H1 (cell line): ENCODE data around the gene NINJ2. TPM values are rescaled to one million over a fixed set of nuclear protein-coding genes. Genes with fewer than 3 reads are reported as not detected.

Experiments
- CTCF ChIA-PET: fragments of 300-600 bp; sonication (Branson Sonifier 250); formaldehyde crosslinking; loops from one replicate; lab custom pipeline; 2021; ENCODE audit not compliant: partially characterized antibody; lab: Charles Lee
- POLR2A ChIA-PET: fragments of 300-600 bp; sonication (Branson Sonifier 250); formaldehyde crosslinking; loops from one replicate; lab custom pipeline; 2021; ENCODE audit warnings: inconsistent platforms; ENCODE audit not compliant: partially characterized antibody; lab: Charles Lee
- DNase-seq, 2 experiments: peaks; one replicate each; pipeline versions ENCODE4 v3.0.0 to v3.0.0-alpha.2; 2010 to 2022; ENCODE audit warnings: low spot score in 2 of 2, low read depth in 1 of 2, mixed read lengths in 1 of 2
- FAIRE-seq: peaks from 2 replicates; lab custom pipeline; 2011; peaks lifted over from hg19 to GRCh38; lab: Jason Lieb, UNC
- H2AFZ ChIP-seq: 2 replicates; pipeline ENCODE4 v1.8.1; 2012; ENCODE audit warnings: low read length, inconsistent platforms
- H2AK5ac ChIP-seq: 2 replicates; pipeline ENCODE4 v1.6.1; 2013; ENCODE audit warnings: low read depth, low read length
- H2BK120ac ChIP-seq: replicated peaks from 2 replicates; pipeline ENCODE3; 2013; ENCODE audit warnings: low read depth, low read length, inconsistent platforms
- H2BK12ac ChIP-seq: 2 replicates; pipeline ENCODE4 v1.6.1; 2013; ENCODE audit warnings: low read depth, low read length
- H2BK15ac ChIP-seq: 2 replicates; pipeline ENCODE4 v1.6.1; 2013; ENCODE audit warnings: low read length
- H2BK20ac ChIP-seq: 2 replicates; pipeline ENCODE4 v1.6.1; 2013; ENCODE audit warnings: low read length
- H2BK5ac ChIP-seq: 2 replicates; pipeline ENCODE4 v1.6.1; 2013; ENCODE audit warnings: low read depth, low read length
- H3K14ac ChIP-seq: 2 replicates; pipeline ENCODE4 v1.6.1; 2013; ENCODE audit warnings: inconsistent platforms; ENCODE audit not compliant: insufficient read length
- H3K18ac ChIP-seq: 2 replicates; pipeline ENCODE4 v1.6.1; 2013; ENCODE audit warnings: low read length; ENCODE audit errors: extremely low read depth
- H3K23ac ChIP-seq: 2 replicates; pipeline ENCODE4 v1.6.1; 2013; ENCODE audit warnings: inconsistent platforms; ENCODE audit not compliant: insufficient read length
- H3K23me2 ChIP-seq: 2 replicates; pipeline ENCODE4 v1.6.1; 2013; ENCODE audit warnings: low read depth, low read length
- H3K27ac ChIP-seq: 2 replicates; pipeline ENCODE4 v1.6.1; 2011; ENCODE audit warnings: low read depth, low read length, inconsistent platforms
- H3K27me3 ChIP-seq, 4 experiments: replicated peaks in 1 of 4; 1 replicate in 1 of 4; 2 replicates in 3 of 4; pipeline versions ENCODE4 v1.6.1 to v1.8.1; 2011 to 2013; ENCODE audit warnings: low read length in 3 of 4, mild to moderate bottlenecking in 3 of 4, inconsistent platforms in 2 of 4, mixed read lengths in 2 of 4, moderate library complexity in 1 of 4; ENCODE audit not compliant: control insufficient read depth in 3 of 4, insufficient read depth in 3 of 4; ENCODE audit errors: extremely low read depth in 1 of 4
- H3K36me3 ChIP-seq, 4 experiments: 2 replicates each; pipeline versions ENCODE4 v1.6.1 to v1.8.1; 2011 to 2013; ENCODE audit warnings: mild to moderate bottlenecking in 4 of 4, low read length in 3 of 4, moderate library complexity in 2 of 4, control low read depth in 1 of 4, inconsistent platforms in 1 of 4; ENCODE audit not compliant: insufficient read depth in 4 of 4, control insufficient read depth in 2 of 4
- H3K4ac ChIP-seq: replicated peaks from 2 replicates; pipeline ENCODE3; 2013; ENCODE audit warnings: low read length, low read depth, mixed read lengths, inconsistent platforms; ENCODE audit not compliant: insufficient read length
- H3K4me1 ChIP-seq, 4 experiments: replicated peaks in 1 of 4; 1 replicate in 1 of 4; 2 replicates in 3 of 4; pipeline versions ENCODE4 v1.6.1 to v1.8.1; 2011 to 2013; ENCODE audit warnings: low read length in 3 of 4, inconsistent platforms in 2 of 4, mixed read lengths in 1 of 4; ENCODE audit not compliant: insufficient read depth in 4 of 4, control insufficient read depth in 3 of 4
- H3K4me2 ChIP-seq, 2 experiments: 2 replicates each; pipeline versions ENCODE4 v1.6.1 to v1.8.1; 2011 to 2013; ENCODE audit warnings: low read depth in 2 of 2, low read length in 2 of 2, control low read depth in 1 of 2, inconsistent platforms in 1 of 2, mild to moderate bottlenecking in 1 of 2; ENCODE audit not compliant: insufficient read depth in 1 of 2
- H3K4me3 ChIP-seq, 4 experiments: fragments of 200-600, 300-600 bp in 1 of 4; sonication (generic), shearing (Covaris generic), sonication (Bioruptor Twin) in 1 of 4; 2 replicates each; pipeline versions ENCODE4 v1.5.1 to v1.8.1; 2011 to 2016; ENCODE audit warnings: low read length in 4 of 4, low read depth in 3 of 4, control low read depth in 2 of 4, inconsistent platforms in 2 of 4, mild to moderate bottlenecking in 2 of 4, mixed read lengths in 1 of 4, moderate library complexity in 1 of 4; ENCODE audit not compliant: insufficient read depth in 2 of 4; ENCODE audit errors: extremely low read depth in 1 of 4
- H3K56ac ChIP-seq: replicated peaks from 2 replicates; pipeline ENCODE3; 2013; ENCODE audit warnings: low read depth, mild to moderate bottlenecking, mixed read lengths, low read length, inconsistent platforms; ENCODE audit not compliant: insufficient read length
- H3K79me1 ChIP-seq: 2 replicates; pipeline ENCODE4 v1.6.1; 2013; ENCODE audit warnings: low read depth, low read length, control low read depth
- H3K79me2 ChIP-seq, 2 experiments: 2 replicates each; pipeline versions ENCODE4 v1.6.1 to v1.8.1; 2012 to 2013; ENCODE audit warnings: low read length in 2 of 2, mild to moderate bottlenecking in 2 of 2, inconsistent platforms in 1 of 2; ENCODE audit not compliant: insufficient read depth in 2 of 2, control insufficient read depth in 1 of 2
- H3K9ac ChIP-seq, 4 experiments: replicated peaks in 1 of 4; 1 replicate in 1 of 4; 2 replicates in 3 of 4; pipeline versions ENCODE4 v1.6.1 to v1.8.1; 2011 to 2013; ENCODE audit warnings: low read depth in 3 of 4, low read length in 3 of 4, control low read depth in 2 of 4, mild to moderate bottlenecking in 2 of 4, moderate library complexity in 2 of 4, inconsistent platforms in 1 of 4; ENCODE audit errors: extremely low read depth in 1 of 4
- H3K9me3 ChIP-seq, 2 experiments: 2 replicates each; pipeline versions ENCODE4 v1.6.1 to v1.8.1; 2012 to 2013; ENCODE audit warnings: mild to moderate bottlenecking in 2 of 2, moderate library complexity in 2 of 2, control low read depth in 1 of 2, inconsistent platforms in 1 of 2, low read depth in 1 of 2, low read length in 1 of 2, mixed read lengths in 1 of 2; ENCODE audit not compliant: insufficient read depth in 2 of 2
- H4K20me1 ChIP-seq, 2 experiments: replicated peaks in 1 of 2; 2 replicates each; pipeline versions ENCODE3 to v1.8.1; 2011 to 2013; ENCODE audit warnings: inconsistent platforms in 2 of 2, low read length in 2 of 2, mild to moderate bottlenecking in 1 of 2; ENCODE audit not compliant: insufficient read depth in 2 of 2, control insufficient read depth in 1 of 2
- H4K5ac ChIP-seq: 2 replicates; pipeline ENCODE4 v1.6.1; 2013; ENCODE audit warnings: low read length, low read depth, mixed read lengths, inconsistent platforms; ENCODE audit not compliant: insufficient read length
- H4K8ac ChIP-seq: 2 replicates; pipeline ENCODE4 v1.8.0; 2013; ENCODE audit warnings: mild to moderate bottlenecking, moderate library complexity, low read length, inconsistent platforms; ENCODE audit not compliant: insufficient read depth; ENCODE audit errors: extremely low read depth
- H4K91ac ChIP-seq: replicated peaks from 2 replicates; pipeline ENCODE3; 2013; ENCODE audit warnings: low read length, mixed read lengths, inconsistent platforms; ENCODE audit not compliant: insufficient read length
- ATF3 ChIP-seq: IDR thresholded peaks from 2 replicates; pipeline ENCODE4 v1.6.1; 2011; ENCODE audit warnings: low read depth, mild to moderate bottlenecking, low read length; ENCODE audit not compliant: insufficient read depth
- CHD1 ChIP-seq: IDR thresholded peaks from 2 replicates; pipeline ENCODE4 v1.6.1; 2012; ENCODE audit warnings: low read depth, low read length, improper control_type of control experiment
- CTBP2 ChIP-seq: IDR thresholded peaks from 2 replicates; pipeline ENCODE4 v1.7.0; 2011; ENCODE audit warnings: borderline replicate concordance, mild to moderate bottlenecking, moderate library complexity, mixed read lengths, low read length; ENCODE audit not compliant: insufficient read depth, insufficient read length
- TBP ChIP-seq: IDR thresholded peaks from 2 replicates; pipeline ENCODE4 v1.6.1; 2011; ENCODE audit warnings: low read depth, low read length, improper control_type of control experiment
- ZNF274 ChIP-seq: IDR thresholded peaks from 2 replicates; pipeline ENCODE4 v1.7.0; 2012; ENCODE audit warnings: low read length, borderline replicate concordance; ENCODE audit errors: extremely low read depth
- WGBS, 2 experiments: shearing (Covaris generic) in 1 of 2; methylation state at CpG; one replicate each; pipeline versions ENCODE4 v1.1.6 to v1.1.7; 2013 to 2015; ENCODE audit warnings: low lambda C conversion rate in 2 of 2, mixed read lengths in 2 of 2, inconsistent platforms in 1 of 2, low coverage in 1 of 2, missing lambda C conversion rate in 1 of 2; ENCODE audit not compliant: insufficient replicate concordance in 2 of 2, insufficient coverage in 1 of 2, insufficient read length in 1 of 2; ENCODE audit errors: extremely low coverage in 1 of 2, missing lambda C conversion rate in 1 of 2; 5-methylcytosine and 5-hydroxymethylcytosine counted together
- polyA plus RNA-seq, 7 experiments: library from polyadenylated mRNA; depleted of rRNA in 3 of 7; stranded (reverse) in 5 of 7; unstranded in 2 of 7; fragments of >200 nt in 5 of 7; fragments of 200-250 nt in 2 of 7; gene quantifications; 1 replicate in 5 of 7; 2 replicates in 1 of 7; 4 replicates in 1 of 7; pipeline versions ENCODE4 v1.2.1 to v1.2.3, GENCODE V29; 2011 to 2013; ENCODE audit warnings: missing spikeins in 2 of 7, mixed read lengths in 2 of 7
- total RNA-seq: library from RNA; stranded (reverse); fragmentation: NEBNext Ultra II Directional; extraction: Animal tissue kit (Norgen Biotek cat#: 25700); gene quantifications from 2 replicates; pipeline ENCODE4 v1.2.1, GENCODE V29; 2021

Gene NINJ2
- total and polyA plus RNA-seq, 2 of the 8 experiments (the other 6 are each of a cell fraction or from before 2014, with no cell fraction given): 1.4 TPM; not detected in 1

- CTCF ChIA-PET: interaction anchor here (0.7 to 1.7 kb wide), 4 partner anchors 8 to 46 kb away, joined by 3 to 10 read pairs (median 4); no protein-coding TSS in a partner anchor
- WGBS, 2 experiments: 69% methylated on average over 3 of the region's 3 CpGs; no CpG with 5 or more reads in 1 of the 2 experiments
- FAIRE-seq: no peak
Measured at GRCh38 chr12:622416-622815, 40.8 kb downstream of the NINJ2 start.

More at GRCh38 chr12:622416-622815, 40.8 kb downstream of the NINJ2 start:
- no peak overlapping the region for H3K4ac ChIP-seq
- H2BK12ac ChIP-seq: no peak overlapping the region
- no peak overlapping the region for H3K9ac ChIP-seq
- H3K9me3 ChIP-seq: no peaks in the 10 kb centered on the region
- H3K79me2 ChIP-seq: no peaks in the 10 kb centered on the region
- peaks cover 4 to 8% (median 7%) of the 10 kb centered on the region in 4 experiments; a peak in 4 of 7 replicates for H3K4me1 ChIP-seq
- no peak overlapping the region for H4K5ac ChIP-seq
- H4K91ac ChIP-seq: no peak overlapping the region
- no peaks in the 10 kb centered on the region for H3K27me3 ChIP-seq
- no peaks in the 10 kb centered on the region for H3K79me1 ChIP-seq
- no peak for DNase-seq
- no peaks in the 10 kb centered on the region for H4K20me1 ChIP-seq
- no peak for TF ChIP-seq CHD1
- no peak for TF ChIP-seq ZNF274
- no peak for TF ChIP-seq CTBP2
- no peak for TF ChIP-seq ATF3
- TF ChIP-seq TBP: no peak
- no peak overlapping the region for H2BK120ac ChIP-seq
- no peak overlapping the region for H3K18ac ChIP-seq
- H2BK15ac ChIP-seq: no peak overlapping the region
- no peak overlapping the region for H3K23ac ChIP-seq
- H3K23me2 ChIP-seq: no peaks in the 10 kb centered on the region
- H2BK20ac ChIP-seq: no peak overlapping the region
- H2AK5ac ChIP-seq: no peak overlapping the region
- no peak overlapping the region for H2AFZ ChIP-seq
- H4K8ac ChIP-seq: no peak overlapping the region
- H3K4me2 ChIP-seq: no peak overlapping the region; a peak in 1 of 4 replicates
- no peaks in the 10 kb centered on the region for H3K36me3 ChIP-seq
- POLR2A ChIA-PET: interaction anchor here (1.8 kb wide), 1 partner anchor 47 kb away, joined by 4 read pairs; no protein-coding TSS in a partner anchor
- H3K4me3 ChIP-seq: no peak overlapping the region
- H3K14ac ChIP-seq: no peak overlapping the region
- no peak overlapping the region for H2BK5ac ChIP-seq
- no peak overlapping the region for H3K27ac ChIP-seq
- H3K56ac ChIP-seq: no peak overlapping the region
